Fibroblast of lung (primary cell): ENCODE results near the gene PNMA3. TPM values are rescaled to one million over a fixed set of nuclear protein-coding genes. Genes with fewer than 3 reads are reported as not detected.
"Not testable (repeated sequence)": the region's sequence is repeated elsewhere in the genome, so short reads cannot be mapped to it uniquely, and the experiment has no call there.

Experiments used
- DNase-seq, 2 donors: peaks; one replicate each; pipeline versions ENCODE4 v3.0.0 to v3.0.0-alpha.2; 2010; ENCODE audit warnings: low read depth in 2 of 2
- H2AFZ ChIP-seq: 2 replicates; pipeline ENCODE4 v1.5.1; 2012; ENCODE audit warnings: low read length, control low read depth, inconsistent platforms
- H3K27ac ChIP-seq: 2 replicates; pipeline ENCODE4 v1.5.1; 2011; ENCODE audit warnings: low read length, control low read depth; ENCODE audit not compliant: insufficient read depth
- H3K27me3 ChIP-seq: 2 replicates; pipeline ENCODE4 v1.5.1; 2011; ENCODE audit warnings: mild to moderate bottlenecking, low read length; ENCODE audit not compliant: control insufficient read depth, insufficient read depth
- H3K36me3 ChIP-seq: 2 replicates; pipeline ENCODE4 v1.5.1; 2011; ENCODE audit warnings: low read length; ENCODE audit not compliant: control insufficient read depth, insufficient read depth
- H3K4me1 ChIP-seq: 2 replicates; pipeline ENCODE4 v1.5.1; 2011; ENCODE audit warnings: low read length; ENCODE audit not compliant: control insufficient read depth, insufficient read depth; ENCODE audit errors: extremely low read depth
- H3K4me2 ChIP-seq: 2 replicates; pipeline ENCODE4 v1.5.1; 2011; ENCODE audit warnings: low read length, control low read depth; ENCODE audit not compliant: insufficient read depth; ENCODE audit errors: extremely low read depth
- H3K4me3 ChIP-seq, 4 experiments: fragments of 200-600 bp in 1 of 4; sonication (generic) in 1 of 4; replicated peaks in 1 of 4; 2 replicates each; pipeline ENCODE4 v1.5.1; 2011 to 2016; ENCODE audit warnings: low read length in 4 of 4, low read depth in 3 of 4, mild to moderate bottlenecking in 3 of 4, control low read depth in 2 of 4, inconsistent platforms in 1 of 4, mixed read lengths in 1 of 4; ENCODE audit not compliant: insufficient read depth in 1 of 4; ENCODE audit errors: control extremely low read depth in 1 of 4
- H3K79me2 ChIP-seq: 2 replicates; pipeline ENCODE4 v1.5.1; 2012; ENCODE audit warnings: mild to moderate bottlenecking, low read length, inconsistent platforms; ENCODE audit not compliant: control insufficient read depth, insufficient read depth
- H3K9ac ChIP-seq: 2 replicates; pipeline ENCODE4 v1.5.1; 2011; ENCODE audit warnings: mild to moderate bottlenecking, low read length, control low read depth; ENCODE audit not compliant: insufficient read depth
- H3K9me3 ChIP-seq: 2 replicates; pipeline ENCODE4 v1.5.1; 2012; ENCODE audit warnings: low read depth, low read length; ENCODE audit not compliant: control insufficient read depth, insufficient read depth
- H4K20me1 ChIP-seq: 2 replicates; pipeline ENCODE4 v1.5.1; 2011; ENCODE audit warnings: low read length; ENCODE audit not compliant: control insufficient read depth, insufficient read depth; ENCODE audit errors: extremely low read depth
- EZH2 ChIP-seq: IDR thresholded peaks from 2 replicates; pipeline ENCODE4 v1.5.1; 2012; ENCODE audit warnings: low read length, control low read depth, mild to moderate bottlenecking; ENCODE audit errors: missing control alignments
- polyA plus RNA-seq, 2 donors: library from polyadenylated mRNA; depleted of rRNA in 1 of 2; stranded (reverse) in 1 of 2; unstranded in 1 of 2; fragments of >200 nt; gene quantifications; 2 replicates each; pipeline ENCODE4 v1.2.1, GENCODE V29; 2011 to 2012; ENCODE audit warnings: missing spikeins in 1 of 2
- total RNA-seq: library from RNA; depleted of rRNA; stranded (reverse); fragments of >200 nt; gene quantifications from 2 replicates; pipeline ENCODE4 v1.2.1, GENCODE V29; 2014
- TF ChIP-seq, protein P1 (sequence below), 2 donors: IDR thresholded peaks in 1 of 2; conservative IDR thresholded peaks in 1 of 2; 1 replicate in 1 of 2; 2 replicates in 1 of 2; pipeline ENCODE4 v1.5.1; 2011 to 2012; ENCODE audit warnings: low read length in 2 of 2, control low read depth in 1 of 2, inconsistent platforms in 1 of 2, low read depth in 1 of 2, mild to moderate bottlenecking in 1 of 2

Gene PNMA3
- total and polyA plus RNA-seq, 2 donors (not counting 1 experiment from before 2014, with no cell fraction given) = 0.03 to 0.33 TPM

DNA sequence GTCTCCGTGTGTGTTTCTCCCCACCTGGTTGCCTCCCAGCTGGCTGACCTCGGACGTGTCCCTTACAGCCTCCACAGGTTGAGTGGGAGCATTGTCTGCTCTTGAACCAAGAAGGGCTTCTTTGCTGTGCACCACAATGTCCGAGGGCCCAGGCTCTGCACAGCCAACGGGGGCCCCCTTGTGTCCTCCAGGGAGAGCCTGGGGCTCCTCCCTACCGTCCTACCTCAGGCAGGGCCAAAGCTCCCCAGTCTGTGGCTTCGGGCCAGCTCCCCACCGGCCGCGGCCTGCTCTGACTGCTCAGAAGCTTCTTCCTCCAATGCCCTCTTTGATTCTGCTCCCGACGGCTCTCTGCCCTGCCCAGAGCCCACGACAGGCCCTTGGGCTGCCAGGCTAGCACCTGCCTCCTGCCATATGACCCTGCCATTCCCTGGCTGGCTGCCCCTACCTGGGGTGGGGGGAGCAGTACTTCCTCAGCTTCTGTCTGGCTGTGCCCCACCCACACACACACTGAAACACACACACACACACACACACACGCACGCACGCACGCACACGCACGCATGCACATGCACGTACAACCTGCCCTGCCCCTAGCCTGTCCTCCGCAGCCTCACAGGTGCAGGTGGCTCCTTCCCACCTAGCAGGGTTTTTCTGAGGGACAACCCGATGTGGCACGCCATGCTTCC is 27.1 kb downstream of the PNMA3 start:
- DNase-seq, H3K9ac ChIP-seq, H3K27me3 ChIP-seq, H2AFZ ChIP-seq, H4K20me1 ChIP-seq, H3K79me2 ChIP-seq, H3K4me2 ChIP-seq, H3K9me3 ChIP-seq, H3K36me3 ChIP-seq, H3K4me1 ChIP-seq, H3K27ac ChIP-seq, H3K4me3 ChIP-seq: not testable (repeated sequence)

DNA sequence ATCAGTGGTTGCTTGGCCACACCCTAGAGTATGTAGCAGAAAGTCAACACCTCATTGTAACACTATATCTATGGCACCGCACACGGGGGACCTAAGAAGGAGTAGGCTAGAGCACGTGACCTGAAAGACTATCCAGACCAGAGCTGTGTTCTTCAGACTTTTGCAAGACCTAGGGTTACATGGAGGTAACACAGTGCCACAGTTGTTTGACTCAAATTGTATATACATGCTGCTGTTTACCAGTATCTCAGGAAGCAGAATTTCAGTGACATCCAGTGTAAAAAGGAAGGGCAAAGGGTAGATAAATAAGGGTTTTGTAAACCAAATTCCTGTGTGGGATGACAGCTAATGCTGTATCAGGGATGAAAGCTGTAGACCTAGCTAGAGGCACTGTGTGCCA is 46.1 kb downstream of the PNMA3 start:
- Histone ChIP-seq H3K27me3 (no peaks in the 10 kb centered on the region), H3K4me1 (no peaks in the 10 kb centered on the region), H3K9ac (no peak overlapping the region), H3K36me3 (no peaks in the 10 kb centered on the region), H3K9me3 (no peaks in the 10 kb centered on the region), H2AFZ (no peak overlapping the region), H3K27ac (no peak overlapping the region), H4K20me1 (no peaks in the 10 kb centered on the region), H3K79me2 (no peaks in the 10 kb centered on the region), H3K4me2 (no peak overlapping the region), H3K4me3 (no peak overlapping the region)
- TF ChIP-seq, protein P1, sequence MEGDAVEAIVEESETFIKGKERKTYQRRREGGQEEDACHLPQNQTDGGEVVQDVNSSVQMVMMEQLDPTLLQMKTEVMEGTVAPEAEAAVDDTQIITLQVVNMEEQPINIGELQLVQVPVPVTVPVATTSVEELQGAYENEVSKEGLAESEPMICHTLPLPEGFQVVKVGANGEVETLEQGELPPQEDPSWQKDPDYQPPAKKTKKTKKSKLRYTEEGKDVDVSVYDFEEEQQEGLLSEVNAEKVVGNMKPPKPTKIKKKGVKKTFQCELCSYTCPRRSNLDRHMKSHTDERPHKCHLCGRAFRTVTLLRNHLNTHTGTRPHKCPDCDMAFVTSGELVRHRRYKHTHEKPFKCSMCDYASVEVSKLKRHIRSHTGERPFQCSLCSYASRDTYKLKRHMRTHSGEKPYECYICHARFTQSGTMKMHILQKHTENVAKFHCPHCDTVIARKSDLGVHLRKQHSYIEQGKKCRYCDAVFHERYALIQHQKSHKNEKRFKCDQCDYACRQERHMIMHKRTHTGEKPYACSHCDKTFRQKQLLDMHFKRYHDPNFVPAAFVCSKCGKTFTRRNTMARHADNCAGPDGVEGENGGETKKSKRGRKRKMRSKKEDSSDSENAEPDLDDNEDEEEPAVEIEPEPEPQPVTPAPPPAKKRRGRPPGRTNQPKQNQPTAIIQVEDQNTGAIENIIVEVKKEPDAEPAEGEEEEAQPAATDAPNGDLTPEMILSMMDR (conservative IDR thresholded peaks at IDR 0.05 in 1 of 2, IDR thresholded peaks at IDR 0.05 in 1 of 2; ENCODE audit: low read depth in 1 of 2, low read length in 2 of 2) = no peak
- no peak for TF ChIP-seq EZH2
- no peak for DNase-seq

DNA sequence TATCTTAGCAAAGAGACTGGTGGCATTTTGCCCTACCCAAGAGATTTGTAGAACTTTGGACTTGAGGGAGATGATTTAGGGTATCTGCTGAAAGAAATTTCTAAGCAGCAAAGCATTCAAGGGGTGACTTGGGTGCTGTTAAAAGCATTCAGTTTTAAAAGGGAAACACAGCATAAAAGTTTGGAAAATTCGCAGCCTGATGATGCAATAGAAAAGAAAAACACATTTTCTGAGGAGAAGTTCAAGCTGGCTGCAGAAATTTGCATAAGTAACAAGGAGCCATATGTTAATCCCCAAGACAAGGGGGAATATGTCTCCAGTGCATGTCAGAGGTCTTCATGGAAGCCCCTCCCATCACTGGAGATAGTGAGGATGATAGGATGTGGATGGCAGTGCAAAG is 48.7 kb downstream of the PNMA3 start:
- H3K27me3 ChIP-seq, DNase-seq, H3K79me2 ChIP-seq, H2AFZ ChIP-seq, H3K9ac ChIP-seq, H3K4me1 ChIP-seq, H3K9me3 ChIP-seq, H3K4me2 ChIP-seq, H4K20me1 ChIP-seq, H3K27ac ChIP-seq, H3K4me3 ChIP-seq, H3K36me3 ChIP-seq: not testable (repeated sequence)

DNA sequence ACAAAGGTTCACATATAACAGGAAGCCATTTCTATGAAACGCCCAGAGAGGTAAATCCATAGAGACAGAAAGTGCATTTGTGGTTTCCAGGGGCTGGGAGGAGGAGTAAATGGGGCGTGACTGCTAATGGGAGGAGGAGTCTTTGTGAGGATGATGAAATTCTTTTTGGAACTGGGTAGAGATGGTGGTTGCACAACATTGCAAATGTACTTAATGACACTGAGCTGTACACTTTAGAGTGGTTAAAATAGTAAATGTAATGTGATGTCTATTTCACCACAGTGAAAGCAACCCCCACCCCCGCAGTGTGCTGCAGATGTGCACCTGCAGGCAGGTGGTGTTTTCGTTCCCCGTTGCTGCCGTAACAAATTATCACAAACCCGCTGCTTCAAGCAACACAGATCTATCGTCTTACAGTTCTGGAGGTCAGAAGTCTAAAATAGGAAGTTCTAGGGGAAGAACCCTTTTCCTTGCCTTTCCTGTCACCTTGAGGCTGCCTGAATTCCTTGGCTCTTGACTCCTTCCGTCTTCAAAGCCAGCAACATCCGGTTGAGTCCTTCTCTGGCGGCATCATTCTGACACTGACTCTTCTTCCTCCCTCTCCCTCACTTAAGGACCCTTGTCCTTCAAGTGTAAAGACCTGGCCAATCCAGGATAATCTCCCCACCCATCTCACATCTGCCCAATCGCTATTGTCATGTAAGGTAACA is 50.0 kb downstream of the PNMA3 start:
- not testable (repeated sequence) for H2AFZ ChIP-seq, H3K9ac ChIP-seq, H3K4me2 ChIP-seq

More for the DNA sequence above, 50.0 kb downstream of the PNMA3 start:
- not testable (repeated sequence) for H3K4me1 ChIP-seq, H3K79me2 ChIP-seq, H3K36me3 ChIP-seq, H3K9me3 ChIP-seq, H3K27ac ChIP-seq, H3K27me3 ChIP-seq, H3K4me3 ChIP-seq, H4K20me1 ChIP-seq, DNase-seq

Other genes starting within 250 kb of the PNMA3 start
- gene CETN2, start 225.7 kb upstream of the PNMA3 start, total RNA-seq = 30.6 and 40.8 TPM in 2 replicates
- gene CETN2, start 225.7 kb upstream of the PNMA3 start, polyA plus RNA-seq = 72.1 and 79.7 TPM in 2 replicates
- gene NSDHL, start 225.4 kb upstream of the PNMA3 start, total RNA-seq = 16.7 and 32.2 TPM in 2 replicates
- 43.5 and 48.8 TPM in 2 replicates for gene NSDHL, start 225.4 kb upstream of the PNMA3 start, polyA plus RNA-seq
- 0.66 and 1.0 TPM in 2 replicates for gene ZNF185, start 158.4 kb upstream of the PNMA3 start, total RNA-seq
- gene ZNF185, start 158.4 kb upstream of the PNMA3 start, polyA plus RNA-seq = 2.3 and 4.2 TPM in 2 replicates
- gene PNMA5, start 62.4 kb upstream of the PNMA3 start, total RNA-seq = not detected in 2 replicates
- gene PNMA5, start 62.4 kb upstream of the PNMA3 start, polyA plus RNA-seq = not detected in 2 replicates
- gene PNMA6A, start 16.0 kb downstream of the PNMA3 start, total RNA-seq = 3.1 and 3.3 TPM in 2 replicates
- 0.56 and 0.85 TPM in 2 replicates for gene PNMA6A, start 16.0 kb downstream of the PNMA3 start, polyA plus RNA-seq
- gene MAGEA1, start 122.8 kb downstream of the PNMA3 start, total RNA-seq = not detected in 2 replicates
- gene MAGEA1, start 122.8 kb downstream of the PNMA3 start, polyA plus RNA-seq = not detected in 2 replicates